CD4-positive, alpha-beta T cell treated with Interleukin-4 for 1 hour (primary cell): ENCODE results near the gene OR52N2.

Experiments
- DNase-seq, 2 donors: peaks; one replicate each; pipeline ENCODE4 v3.0.0-alpha.2; 2020 to 2022

OR52N2 gene

GRCh38 chr11:5808500-5809121 is at the start of gene OR52N2:
TSS of gene OR52N2 (plus strand) at chr11:5808924. CDS start at chr11:5820336, 11,412 bp downstream.
- peak; percentile 77 to 78 for DNase-seq

GRCh38 chr11:5767056-5767455 is 41.7 kb upstream of the OR52N2 start:
- DNase-seq: no peak

- no peak for DNase-seq
Observed at GRCh38 chr11:5783255-5783654, 25.5 kb upstream of the OR52N2 start, which contains the start of gene OR52N5. TSS of gene OR52N5 (minus strand) at chr11:5783355. CDS start at chr11:5778634, 4,721 bp downstream.

- no peak for DNase-seq
Observed at GRCh38 chr11:5791165-5791564, 17.6 kb upstream of the OR52N2 start, which contains the start of gene OR52N1. TSS of gene OR52N1 (minus strand) at chr11:5791265. CDS start at chr11:5788816, 2,449 bp downstream.

GRCh38 chr11:5796541-5796940 is 12.2 kb upstream of the OR52N2 start:
- DNase-seq: no peak

GRCh38 chr11:5803982-5804381 is 4.7 kb upstream of the OR52N2 start:
- DNase-seq: no peak

- DNase-seq: no peak
Observed at GRCh38 chr11:5807580-5807979, 1.1 kb upstream of the OR52N2 start.

GRCh38 chr11:5809122-5809519 is 397 bp downstream of the OR52N2 start:
- DNase-seq: peak in 1 of 2 donors; percentile 7

- DNase-seq: no peak
Observed at GRCh38 chr11:5809905-5810795, 1.4 kb downstream of the OR52N2 start.

- DNase-seq: no peak
Observed at GRCh38 chr11:5815534-5815933, 6.8 kb downstream of the OR52N2 start.

- DNase-seq: peak in 1 of 2 donors; percentile 20
Observed at GRCh38 chr11:5818245-5818886, 9.6 kb downstream of the OR52N2 start.

- no peak for DNase-seq
Observed at GRCh38 chr11:5831196-5831829, 22.6 kb downstream of the OR52N2 start.

- no peak for DNase-seq
Observed at GRCh38 chr11:5833446-5833845, 24.7 kb downstream of the OR52N2 start.

- DNase-seq: no peak
Observed at GRCh38 chr11:5837695-5838094, 29.0 kb downstream of the OR52N2 start.

- DNase-seq: no peak
Observed at GRCh38 chr11:5841797-5842196, 33.1 kb downstream of the OR52N2 start, which contains the start of gene OR52E6. TSS of gene OR52E6 (minus strand) at chr11:5841897. CDS start at chr11:5841897, 0 bp downstream.

GRCh38 chr11:5846701-5847100 is 38.0 kb downstream of the OR52N2 start:
- no peak for DNase-seq

GRCh38 chr11:5847711-5848110 is 39.0 kb downstream of the OR52N2 start:
- DNase-seq: no peak

- DNase-seq: no peak
Observed at GRCh38 chr11:5851002-5851401, 42.3 kb downstream of the OR52N2 start.

- DNase-seq: no peak
Observed at GRCh38 chr11:5857590-5857989, 48.9 kb downstream of the OR52N2 start, which contains the start of gene OR52E8. TSS of gene OR52E8 (minus strand) at chr11:5857690. CDS start at chr11:5857690, 0 bp downstream.

- no peak for DNase-seq
Observed at GRCh38 chr11:5865826-5866225, 57.1 kb downstream of the OR52N2 start.
